Nephron (organoid): Measurements from ENCODE around the gene NOS3.

ENCODE experiments used
- H3K27ac Mint-ChIP-seq, 3 experiments: 2 replicates each; pipeline ENCODE4 v1.8.0; 2020; ENCODE audit warnings: mixed read lengths in 3 of 3, mild to moderate bottlenecking in 2 of 3, moderate library complexity in 1 of 3
- H3K27me3 Mint-ChIP-seq: 2 replicates; pipeline ENCODE4 v1.8.0; 2021; ENCODE audit warnings: low read depth, mild to moderate bottlenecking, moderate library complexity, mixed read lengths
- H3K36me3 Mint-ChIP-seq: 2 replicates; pipeline ENCODE4 v1.8.0; 2020; ENCODE audit warnings: low read depth, mixed read lengths
- H3K4me1 Mint-ChIP-seq: 2 replicates; pipeline ENCODE4 v1.8.0; 2020; ENCODE audit warnings: mixed read lengths
- H3K4me3 Mint-ChIP-seq, 3 experiments: 2 replicates each; pipeline ENCODE4 v1.8.0; 2020; ENCODE audit warnings: mild to moderate bottlenecking in 3 of 3, mixed read lengths in 3 of 3, moderate library complexity in 2 of 3
- H3K9me3 Mint-ChIP-seq: 2 replicates; pipeline ENCODE4 v1.8.0; 2020; ENCODE audit warnings: mixed read lengths
- CTCF ChIP-seq, 3 experiments: fragments of 200-600 bp; sonication (generic); IDR thresholded peaks; one replicate each; pipeline ENCODE4 v1.5.0; 2021; ENCODE audit warnings: antibody characterized with exemption in 3 of 3; ENCODE audit not compliant: unreplicated experiment in 3 of 3

The NOS3 gene

GRCh38 chr7:151016942-151017341 lies 26.1 kb downstream of the NOS3 start:
- no peaks in the 10 kb centered on the region for H3K9me3 Mint-ChIP-seq
- H3K4me1 Mint-ChIP-seq, result peaks cover 41% of the 10 kb centered on the region
- TF ChIP-seq CTCF (IDR thresholded peaks at IDR 0.05; ENCODE audit: unreplicated experiment in 3 of 3), result no peak
- peaks cover 50% of the 10 kb centered on the region for H3K27me3 Mint-ChIP-seq
- peaks cover 3% of the 10 kb centered on the region for H3K36me3 Mint-ChIP-seq
- H3K27ac Mint-ChIP-seq, result no peak overlapping the region
- H3K4me3 Mint-ChIP-seq, result peak overlapping the region in 2 of 3 experiments; percentile 82 to 84

- Mint-ChIP-seq H3K9me3 (no peaks in the 10 kb centered on the region), H3K4me3 (peak overlapping the region; percentile 55 to 84 (median 82)), H3K27ac (peak overlapping the region in 1 of 3 experiments; percentile 7), H3K4me1 (peaks cover 36% of the 10 kb centered on the region), H3K27me3 (peaks cover 48% of the 10 kb centered on the region), H3K36me3 (peaks cover 3% of the 10 kb centered on the region)
- TF ChIP-seq CTCF (IDR thresholded peaks at IDR 0.05; ENCODE audit: unreplicated experiment in 3 of 3), result no peak
These were observed 26.6 kb downstream of the NOS3 start for GRCh38 chr7:151017370-151017952.

- H3K27me3 Mint-ChIP-seq, result peaks cover 46% of the 10 kb centered on the region
- peak overlapping the region; percentile 7 to 63 (median 29) for H3K27ac Mint-ChIP-seq
- TF ChIP-seq CTCF (IDR thresholded peaks at IDR 0.05; ENCODE audit: unreplicated experiment in 3 of 3), result peak; percentile 94 to 95 (median 94)
- peaks cover 31% of the 10 kb centered on the region for H3K4me1 Mint-ChIP-seq
- peak overlapping the region; percentile 55 to 84 (median 82) for H3K4me3 Mint-ChIP-seq
- H3K36me3 Mint-ChIP-seq, result peaks cover 3% of the 10 kb centered on the region
- H3K9me3 Mint-ChIP-seq, result no peaks in the 10 kb centered on the region
These were observed 27.2 kb downstream of the NOS3 start for GRCh38 chr7:151017953-151018420.

- Mint-ChIP-seq H3K4me1 (peaks cover 31% of the 10 kb centered on the region), H3K9me3 (no peaks in the 10 kb centered on the region), H3K27ac (peak overlapping the region; percentile 7 to 63 (median 29)), H3K27me3 (peaks cover 50% of the 10 kb centered on the region), H3K36me3 (peaks cover 3% of the 10 kb centered on the region), H3K4me3 (peak overlapping the region; percentile 55 to 84 (median 82))
- TF ChIP-seq CTCF (IDR thresholded peaks at IDR 0.05; ENCODE audit: unreplicated experiment in 3 of 3), result no peak
These were observed 27.8 kb downstream of the NOS3 start for GRCh38 chr7:151018421-151019129.

- Mint-ChIP-seq H3K4me3 (peak overlapping the region; percentile 28 to 68 (median 57)), H3K27ac (no peak overlapping the region), H3K4me1 (peaks cover 31% of the 10 kb centered on the region), H3K9me3 (no peaks in the 10 kb centered on the region), H3K36me3 (peaks cover 3% of the 10 kb centered on the region), H3K27me3 (peaks cover 50% of the 10 kb centered on the region)
- no peak for TF ChIP-seq CTCF (IDR thresholded peaks at IDR 0.05; ENCODE audit: unreplicated experiment in 3 of 3)
These were observed 28.3 kb downstream of the NOS3 start for GRCh38 chr7:151019130-151019447.
